ENCODE measurements around the gene TSNAXIP1. TPM values are rescaled to one million over a fixed set of nuclear protein-coding genes. Genes with fewer than 3 reads are reported as not detected.

The TSNAXIP1 gene
- polyA plus RNA-seq, 3 donors: 0.23 TPM; not detected in 2

DNA sequence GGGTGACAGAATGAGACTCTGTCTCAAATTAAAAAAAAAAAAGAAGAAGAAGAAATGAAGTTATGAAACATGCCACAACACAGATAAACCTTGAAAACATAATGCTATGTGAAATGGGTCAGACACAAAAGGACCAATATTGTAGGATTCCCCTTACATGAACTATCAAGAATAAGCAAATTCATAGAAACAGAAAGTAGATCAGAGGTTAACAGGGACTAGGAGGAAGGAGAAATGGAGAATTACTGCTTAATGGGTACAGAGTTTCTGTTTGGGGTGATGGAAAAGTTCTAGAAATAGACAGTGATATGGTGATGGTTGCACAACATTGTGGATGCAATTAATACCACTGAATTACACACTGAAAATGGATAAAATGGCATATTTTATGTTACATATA, 16.6 kb upstream of the TSNAXIP1 start:
- Histone ChIP-seq H3K9ac (ENCODE audit: insufficient read depth, low read length, poor library complexity, severe bottlenecking) (no peak overlapping the region), H3K4me3 (replicated peaks in 1 of 3; ENCODE audit: low read depth in 2 of 3, low read length in 3 of 3) (no peak overlapping the region), H3K4me2 (replicated peaks; ENCODE audit: extremely low read depth, low read length, poor library complexity, severe bottlenecking) (no peak overlapping the region), H3K27ac (ENCODE audit: low read depth in 1 of 2, low read length in 2 of 2) (peak overlapping the region in 1 of 2 donors; percentile 1), H3K9me3 (replicated peaks in 1 of 2; ENCODE audit: control insufficient read depth in 1 of 2, insufficient read depth in 1 of 2, low read length in 2 of 2) (no peaks in the 10 kb centered on the region), H2AFZ (ENCODE audit: insufficient read depth, low read depth, low read length, poor library complexity, severe bottlenecking) (no peak overlapping the region), H3K4me1 (ENCODE audit: control insufficient read depth in 1 of 2, insufficient read depth in 2 of 2, low read length in 2 of 2) (peaks cover 3 to 5% of the 10 kb centered on the region in 2 donors), H4K20me1 (ENCODE audit: insufficient read depth, low read length) (peaks cover 14% of the 10 kb centered on the region), H3K36me3 (replicated peaks in 1 of 2; ENCODE audit: control insufficient read depth in 1 of 2, insufficient read depth in 2 of 2, low read length in 2 of 2) (no peaks in the 10 kb centered on the region), H3K79me2 (ENCODE audit: insufficient read depth, low read length) (peaks cover 19% of the 10 kb centered on the region), H3K27me3 (ENCODE audit: control insufficient read depth in 2 of 2, insufficient read depth in 2 of 2, low read length in 2 of 2) (no peaks in the 10 kb centered on the region)
- no peak for DNase-seq
- intact Hi-C loops (cut with micrococcal nuclease): no loop called here
- peak overlapping the region in 5 of 7 donors; percentile 24 to 82 (median 39) for H3K27ac Mint-ChIP-seq
- no peak overlapping the region for H3K4me3 Mint-ChIP-seq
- peaks cover 8% of the 10 kb centered on the region for H3K4me1 Mint-ChIP-seq
- peaks cover 0 to 7% of the 10 kb centered on the region in 2 donors for H3K36me3 Mint-ChIP-seq
- H3K9me3 Mint-ChIP-seq: peaks cover 0 to 2% (median 0%) of the 10 kb centered on the region in 7 donors
- H3K27me3 Mint-ChIP-seq (ENCODE audit: low read depth in 3 of 3): peaks cover 0 to 3% (median 2%) of the 10 kb centered on the region in 3 donors
- TF ChIP-seq CTCF (IDR thresholded peaks at IDR 0.05): no peak

- DNase-seq: no peak
- Mint-ChIP-seq H3K27ac (no peak overlapping the region), H3K27me3 (ENCODE audit: low read depth in 3 of 3) (peaks cover 0 to 3% (median 0%) of the 10 kb centered on the region in 3 donors), H3K36me3 (peaks cover 29 to 43% of the 10 kb centered on the region in 2 donors), H3K4me1 (peaks cover 10% of the 10 kb centered on the region), H3K4me3 (no peak overlapping the region), H3K9me3 (peaks cover 0 to 1% (median 0%) of the 10 kb centered on the region in 7 donors)
- intact Hi-C loops (cut with micrococcal nuclease): no loop called here
- H3K9me3 ChIP-seq (replicated peaks in 1 of 2; ENCODE audit: control insufficient read depth in 1 of 2, insufficient read depth in 1 of 2, low read length in 2 of 2): no peaks in the 10 kb centered on the region
- peaks cover 24 to 40% of the 10 kb centered on the region in 2 donors for H3K36me3 ChIP-seq (replicated peaks in 1 of 2; ENCODE audit: control insufficient read depth in 1 of 2, insufficient read depth in 2 of 2, low read length in 2 of 2)
- H3K4me2 ChIP-seq (replicated peaks; ENCODE audit: extremely low read depth, low read length, poor library complexity, severe bottlenecking): no peak overlapping the region
- peaks cover 0 to 4% of the 10 kb centered on the region in 2 donors for H3K4me1 ChIP-seq (ENCODE audit: control insufficient read depth in 1 of 2, insufficient read depth in 2 of 2, low read length in 2 of 2)
- H3K79me2 ChIP-seq (ENCODE audit: insufficient read depth, low read length): peaks cover 43% of the 10 kb centered on the region
- no peak overlapping the region for H3K4me3 ChIP-seq (replicated peaks in 1 of 3; ENCODE audit: low read depth in 2 of 3, low read length in 3 of 3)
- H3K27ac ChIP-seq (ENCODE audit: low read depth in 1 of 2, low read length in 2 of 2): no peak overlapping the region
- no peaks in the 10 kb centered on the region for H3K27me3 ChIP-seq (ENCODE audit: control insufficient read depth in 2 of 2, insufficient read depth in 2 of 2, low read length in 2 of 2)
- TF ChIP-seq CTCF (IDR thresholded peaks at IDR 0.05): no peak
- H2AFZ ChIP-seq (ENCODE audit: insufficient read depth, low read depth, low read length, poor library complexity, severe bottlenecking): no peak overlapping the region
- H4K20me1 ChIP-seq (ENCODE audit: insufficient read depth, low read length): peaks cover 45% of the 10 kb centered on the region
- 100% methylated on average over 1 of the region's 5 CpGs for WGBS (ENCODE audit: insufficient coverage)
- H3K9ac ChIP-seq (ENCODE audit: insufficient read depth, low read length, poor library complexity, severe bottlenecking): no peak overlapping the region
These were observed 10.5 kb upstream of the TSNAXIP1 start for GRCh38 chr16:67796099-67796718.

All from CD14-positive monocyte (primary cell).